ENCODE results near the gene SHLD2.
"Not testable (repeated sequence)": the region's sequence is repeated elsewhere in the genome, so short reads cannot be mapped to it uniquely, and the experiment has no call there.

Gene SHLD2

DNA sequence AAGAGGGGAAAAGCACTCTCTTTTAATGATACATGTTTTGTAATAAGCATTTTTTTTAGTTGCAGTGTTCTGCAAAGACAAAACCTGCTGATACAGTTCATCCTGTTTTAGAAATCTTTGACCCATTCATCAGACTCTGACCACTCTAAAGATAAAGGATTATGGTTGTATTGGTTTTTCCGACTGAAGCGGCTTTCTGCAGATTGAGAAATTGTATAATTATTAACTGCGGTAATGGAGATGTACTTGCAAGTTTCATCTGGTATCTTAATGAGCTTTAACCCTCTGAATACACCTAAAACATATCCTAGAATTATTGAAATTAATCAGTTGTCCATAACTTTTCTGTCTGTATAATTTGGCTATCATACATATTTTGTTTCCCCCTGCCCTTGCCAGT is 50.6 kb downstream of the SHLD2 start:
- not testable (repeated sequence) for DNase-seq (ENCODE audit: low read depth)

GRCh38 chr10:87149020-87149609 is 54.1 kb downstream of the SHLD2 start:
- not testable (repeated sequence) for DNase-seq (ENCODE audit: low read depth)

DNA sequence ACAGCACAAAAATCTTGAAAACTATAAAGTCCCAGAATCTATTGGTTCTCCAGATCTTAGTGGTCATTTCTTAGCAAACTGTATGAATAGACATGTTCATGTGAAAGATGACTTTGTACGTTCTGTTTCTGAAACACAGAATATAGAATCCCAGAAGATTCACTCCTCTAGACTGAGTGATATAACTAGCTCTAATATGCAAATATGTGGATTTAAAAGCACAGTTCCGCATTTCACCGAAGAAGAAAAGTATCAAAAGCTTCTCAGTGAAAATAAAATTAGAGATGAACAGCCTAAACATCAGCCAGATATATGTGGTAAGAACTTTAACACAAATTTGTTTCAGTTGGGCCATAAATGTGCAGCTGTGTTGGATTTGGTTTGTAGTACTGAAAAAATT is 56.5 kb downstream of the SHLD2 start:
- DNase-seq (ENCODE audit: low read depth) = not testable (repeated sequence)

- DNase-seq (ENCODE audit: low read depth) = not testable (repeated sequence)
These were observed 61.8 kb downstream of the SHLD2 start for GRCh38 chr10:87156841-87157240.

DNA sequence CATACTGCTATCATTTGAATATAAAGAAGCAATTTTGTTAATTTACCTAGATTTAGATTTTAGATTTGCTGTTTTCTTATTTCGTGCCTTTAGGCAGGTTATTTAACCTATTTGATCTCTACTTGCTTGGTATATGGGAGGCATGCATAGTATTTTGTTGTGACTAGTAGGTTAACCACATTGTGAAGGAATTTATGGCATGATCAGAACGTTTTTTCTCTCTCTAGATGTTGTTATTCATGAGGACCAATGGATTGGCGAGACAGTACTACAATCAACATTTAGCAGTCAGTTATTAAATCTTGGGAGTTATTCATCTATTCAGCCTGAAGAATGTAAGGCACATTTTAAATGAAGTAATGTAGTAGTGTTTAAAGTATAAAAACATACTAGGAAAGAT is 62.8 kb downstream of the SHLD2 start:
- DNase-seq (ENCODE audit: low read depth) = not testable (repeated sequence)

GRCh38 chr10:87162703-87163293 is 67.8 kb downstream of the SHLD2 start:
- DNase-seq (ENCODE audit: low read depth) = not testable (repeated sequence)

- DNase-seq (ENCODE audit: low read depth) = not testable (repeated sequence)
These were observed 68.4 kb downstream of the SHLD2 start for GRCh38 chr10:87163414-87163813.

GRCh38 chr10:87169857-87170256 is 74.9 kb downstream of the SHLD2 start:
- not testable (repeated sequence) for DNase-seq (ENCODE audit: low read depth)

GRCh38 chr10:87170705-87171104 is 75.7 kb downstream of the SHLD2 start:
- not testable (repeated sequence) for DNase-seq (ENCODE audit: low read depth)

DNA sequence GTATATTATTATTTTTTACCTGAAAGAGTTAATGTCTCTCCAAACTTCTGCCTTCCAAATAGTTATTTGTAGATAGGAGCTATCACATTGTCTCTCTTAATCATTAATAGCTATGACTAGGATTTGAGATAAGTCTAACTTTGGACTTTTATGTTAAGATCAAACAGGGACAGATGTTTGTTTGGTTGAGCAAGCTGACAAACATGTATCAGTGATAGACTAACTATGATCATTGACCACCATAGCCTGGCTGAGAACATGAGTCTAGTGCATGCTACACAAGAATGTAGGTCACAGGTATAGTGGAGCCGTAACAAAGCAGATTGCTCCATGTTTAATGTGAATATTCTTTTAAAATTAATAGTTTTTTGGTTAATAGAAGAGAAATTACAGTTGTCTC is 76.7 kb downstream of the SHLD2 start:
- not testable (repeated sequence) for DNase-seq (ENCODE audit: low read depth)

GRCh38 chr10:87172178-87172577 is 77.2 kb downstream of the SHLD2 start:
- not testable (repeated sequence) for DNase-seq (ENCODE audit: low read depth)

DNA sequence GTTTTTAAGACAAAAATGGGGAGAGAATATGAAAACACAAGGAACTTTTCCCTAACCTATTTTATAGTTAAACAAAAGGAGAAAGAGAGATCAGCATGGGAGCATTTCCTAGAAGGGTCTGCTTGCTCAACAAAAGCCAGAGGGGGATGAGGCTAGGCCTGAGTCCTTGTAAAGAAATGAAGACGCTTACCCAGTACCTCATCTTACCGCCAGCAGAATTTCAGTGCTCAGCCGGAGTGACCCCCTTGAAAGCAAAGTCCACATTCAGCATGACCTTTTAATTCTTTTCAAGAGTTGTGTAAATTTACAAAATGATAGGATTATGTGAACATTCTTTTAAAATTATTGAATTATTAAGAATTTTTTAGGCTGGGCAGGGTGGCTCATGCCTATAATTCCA is 82.6 kb downstream of the SHLD2 start:
- DNase-seq (ENCODE audit: low read depth) = not testable (repeated sequence)

- DNase-seq (ENCODE audit: low read depth) = not testable (repeated sequence)
These were observed 89.4 kb downstream of the SHLD2 start for GRCh38 chr10:87184421-87184820.

GRCh38 chr10:87186016-87186415 is 91.0 kb downstream of the SHLD2 start:
- DNase-seq (ENCODE audit: low read depth) = not testable (repeated sequence)

GRCh38 chr10:87187573-87187972 is 92.6 kb downstream of the SHLD2 start:
- not testable (repeated sequence) for DNase-seq (ENCODE audit: low read depth)

DNA sequence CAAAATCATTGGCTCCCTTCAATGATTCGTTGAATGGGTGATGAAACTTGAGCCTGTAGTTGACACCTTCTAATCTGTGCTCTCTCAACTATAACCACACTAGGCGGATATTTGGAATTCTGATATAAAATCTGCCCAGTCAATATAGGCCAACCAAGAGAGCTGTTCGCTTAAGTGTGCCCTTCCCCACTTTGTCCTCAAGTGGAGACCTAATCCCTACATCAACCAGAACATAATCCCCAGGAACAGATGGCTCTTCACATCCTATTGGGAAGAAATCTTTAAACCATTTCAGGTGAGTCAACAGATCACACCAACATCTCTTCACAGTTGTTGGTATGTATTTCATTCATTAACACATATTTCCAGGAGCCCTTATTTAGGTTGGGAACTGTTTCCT is 96.8 kb downstream of the SHLD2 start:
- not testable (repeated sequence) for DNase-seq (ENCODE audit: low read depth)

DNA sequence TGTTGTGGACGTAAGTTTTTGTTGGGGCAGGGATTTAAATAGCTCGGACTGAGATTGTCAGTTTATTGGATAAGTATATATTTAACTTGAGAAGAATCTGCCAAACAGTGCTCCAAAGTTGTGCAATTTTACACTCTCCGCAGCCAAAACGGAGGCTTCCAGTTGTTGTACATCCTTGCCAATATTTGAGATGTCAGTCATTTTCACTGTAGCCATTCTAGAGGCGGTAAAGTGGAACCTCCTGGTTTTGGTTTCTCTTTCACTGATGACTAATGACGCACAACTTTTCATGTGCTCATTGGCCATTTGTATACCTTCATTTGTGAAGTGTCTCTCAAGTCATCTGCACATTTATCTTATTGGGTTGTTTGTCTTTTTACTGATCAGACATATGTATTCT is 105.9 kb downstream of the SHLD2 start:
- not testable (repeated sequence) for DNase-seq (ENCODE audit: low read depth)

DNA sequence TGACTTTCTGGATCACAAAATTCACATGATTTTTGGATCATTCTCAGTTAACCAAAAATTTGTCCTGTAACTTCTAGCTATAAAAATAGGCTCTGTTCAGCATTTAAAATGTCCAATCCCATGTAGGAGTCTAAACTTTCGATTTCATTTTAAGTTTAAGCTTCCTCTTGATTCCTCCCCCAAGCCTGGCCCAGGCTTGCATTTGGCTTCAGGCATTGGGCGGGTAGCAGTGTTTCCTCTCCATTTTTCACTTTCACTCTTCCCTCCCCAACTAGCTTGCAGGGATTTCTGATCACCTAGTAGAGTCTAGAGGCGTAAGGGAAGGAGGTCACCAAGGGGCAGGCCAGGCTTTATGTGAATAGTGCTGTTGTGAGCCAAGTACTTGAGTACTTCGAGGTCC is 109.8 kb downstream of the SHLD2 start:
- not testable (repeated sequence) for DNase-seq (ENCODE audit: low read depth)

- not testable (repeated sequence) for DNase-seq (ENCODE audit: low read depth)
These were observed 111.9 kb downstream of the SHLD2 start for GRCh38 chr10:87206922-87207321.

DNA sequence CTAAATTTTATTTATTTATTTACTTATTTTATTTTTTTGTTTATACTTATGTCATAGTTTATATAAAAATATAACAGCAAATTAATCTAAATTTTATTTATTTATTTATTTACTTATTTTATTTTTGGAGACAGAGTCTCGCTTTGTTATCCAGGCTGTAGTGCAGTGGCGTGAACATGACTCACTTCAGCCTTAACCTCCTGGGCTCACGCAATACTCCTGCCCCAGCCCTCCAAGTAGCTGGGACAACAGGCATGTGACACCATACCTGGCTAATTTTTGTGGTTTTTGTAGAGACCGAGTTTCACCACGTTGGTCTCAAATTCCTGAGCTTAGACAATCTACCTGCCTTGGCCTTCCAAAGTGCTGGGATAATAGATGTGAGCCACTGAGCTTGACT is 115.3 kb downstream of the SHLD2 start:
- not testable (repeated sequence) for DNase-seq (ENCODE audit: low read depth)

DNA sequence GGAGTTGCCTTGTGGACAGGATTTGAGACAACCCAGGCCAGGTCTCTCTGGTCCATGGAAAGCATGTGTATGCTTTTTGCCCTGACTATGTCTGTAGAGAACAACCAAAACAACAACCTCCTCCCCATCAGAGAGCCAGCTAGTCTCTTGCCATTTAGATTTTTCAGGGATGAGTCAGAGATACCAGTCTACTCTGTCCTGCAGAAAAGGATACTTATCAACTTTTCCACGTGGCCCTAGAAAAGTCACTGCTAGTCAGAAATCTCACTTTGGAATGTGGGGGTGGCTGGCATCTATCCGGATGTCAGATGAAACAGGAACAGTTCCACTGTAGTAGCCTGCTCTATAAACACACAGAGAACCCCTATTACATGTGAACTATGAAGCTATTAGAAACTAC is 116.8 kb downstream of the SHLD2 start:
- DNase-seq (ENCODE audit: low read depth) = not testable (repeated sequence)

DNA sequence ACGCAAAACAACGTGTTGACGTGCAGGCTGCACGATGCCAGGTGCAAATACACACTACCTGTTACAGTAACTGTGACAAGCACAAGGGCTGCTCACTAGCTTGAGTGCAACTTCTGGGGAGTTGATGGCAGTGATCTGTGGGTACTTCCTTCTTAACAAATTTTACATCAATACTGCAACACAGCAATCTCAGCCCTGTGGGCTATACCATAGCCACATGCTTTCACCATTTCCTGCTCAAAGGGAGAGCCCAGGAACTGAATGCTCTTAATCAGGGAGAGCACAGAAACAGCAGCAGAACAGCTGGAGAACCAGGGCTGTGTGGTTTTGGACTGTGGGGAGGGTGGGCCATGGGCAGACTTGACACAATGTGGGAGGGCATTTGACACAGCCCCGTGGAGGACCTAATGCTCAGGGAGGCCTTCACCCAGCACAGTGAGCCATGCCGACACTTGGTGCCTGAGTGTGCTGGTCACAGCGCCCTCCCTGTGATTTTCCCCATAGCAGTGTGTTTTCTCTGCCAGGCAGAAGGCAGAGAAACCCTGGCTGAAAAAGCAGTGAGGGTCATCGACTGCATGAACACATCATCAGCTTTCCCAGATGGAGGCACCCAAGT is 118.3 kb downstream of the SHLD2 start:
- not testable (repeated sequence) for DNase-seq (ENCODE audit: low read depth)

- DNase-seq (ENCODE audit: low read depth) = not testable (repeated sequence)
These were observed 118.8 kb downstream of the SHLD2 start for GRCh38 chr10:87213806-87214205.

Data from T follicular helper cell (primary cell).